ENCODE results near the gene POU2F2. TPM values are rescaled to one million over a fixed set of nuclear protein-coding genes. Genes with fewer than 3 reads are reported as not detected.

POU2F2 gene
- 15.0 TPM for polyA plus RNA-seq (2013, experiment 1 of 2; ENCODE audit: insufficient read length)
- 17.0 TPM for polyA plus RNA-seq (2013, experiment 2 of 2; ENCODE audit: insufficient read length)

DNA sequence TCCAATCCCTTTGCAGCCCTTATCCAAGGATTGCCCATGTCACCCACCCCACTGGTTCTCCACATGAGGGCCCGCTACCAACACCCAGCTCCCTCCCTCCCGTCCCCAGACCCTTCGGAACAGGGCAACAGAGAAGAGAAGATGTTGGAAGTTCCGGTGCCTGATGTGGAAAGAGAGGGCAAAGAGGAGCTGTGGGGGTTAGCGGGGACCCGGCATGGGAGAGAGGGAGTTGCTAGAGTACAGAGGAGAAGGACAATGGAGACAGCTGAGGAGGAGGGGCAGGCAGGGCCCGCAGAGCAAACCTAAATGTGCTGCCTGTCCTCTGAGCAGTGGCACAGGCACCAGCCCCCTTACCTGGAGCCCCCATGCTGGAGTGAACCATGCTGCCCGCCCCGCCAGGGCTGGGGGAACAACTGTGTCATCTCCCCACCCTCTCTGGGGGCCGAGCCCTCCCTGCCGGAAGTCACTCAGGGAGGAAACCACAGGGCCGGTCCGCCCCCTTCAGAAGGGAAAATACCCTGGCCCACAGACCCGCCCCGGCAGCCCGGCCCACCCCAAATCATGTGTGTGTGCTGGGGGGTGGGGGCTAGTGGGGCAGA lies at the start of gene POU2F2:
Gene POU2F2, minus strand, starts transcription at position 417 of the 599 bp plus-strand sequence. Its CDS starts 35 bp downstream, at position 382.
- peak; percentile 37 for DNase-seq

DNA sequence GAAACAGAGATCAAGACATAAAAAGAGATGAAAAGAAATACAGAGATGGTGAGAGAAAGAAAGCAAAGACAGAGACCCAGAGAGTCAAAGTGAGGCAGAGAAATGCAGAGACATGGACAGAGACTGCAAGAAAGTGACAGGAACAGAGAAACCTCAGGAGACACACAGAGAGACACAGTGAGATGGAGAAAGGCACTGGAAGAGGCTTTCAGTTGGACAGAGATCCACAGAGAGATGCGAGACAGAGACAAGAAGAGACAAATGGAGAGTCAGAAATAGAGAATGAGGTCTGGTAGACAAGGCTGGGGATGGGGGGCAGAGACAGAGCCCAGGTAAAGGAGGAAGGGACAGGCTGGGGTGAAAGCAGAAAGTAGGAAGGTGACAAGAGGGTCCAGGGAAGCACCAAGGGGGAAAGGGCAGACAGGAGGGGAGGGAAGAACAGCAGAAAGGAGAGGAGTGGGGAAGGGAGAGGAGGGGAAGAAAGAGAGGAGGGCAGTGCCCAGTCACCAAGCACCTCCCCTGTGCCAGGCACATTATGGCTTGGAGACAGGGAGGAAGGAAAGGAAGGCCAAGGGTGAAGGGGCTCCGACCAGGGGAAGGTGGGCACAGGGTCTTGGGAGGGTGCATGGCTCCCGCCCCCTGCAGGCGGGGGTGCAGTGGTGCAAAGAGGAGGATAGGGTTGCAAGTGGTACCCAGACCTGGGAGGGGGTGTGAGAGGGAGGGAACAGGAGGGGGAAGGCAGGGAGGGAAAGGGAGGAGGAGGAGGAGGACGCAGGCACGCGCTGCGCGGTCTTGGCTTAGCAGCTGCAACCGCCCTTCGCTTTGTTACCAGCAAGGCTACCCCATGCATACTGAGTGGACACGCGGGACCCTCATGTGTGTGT lies 46.8 kb upstream of the POU2F2 start:
- DNase-seq = no peak

DNA sequence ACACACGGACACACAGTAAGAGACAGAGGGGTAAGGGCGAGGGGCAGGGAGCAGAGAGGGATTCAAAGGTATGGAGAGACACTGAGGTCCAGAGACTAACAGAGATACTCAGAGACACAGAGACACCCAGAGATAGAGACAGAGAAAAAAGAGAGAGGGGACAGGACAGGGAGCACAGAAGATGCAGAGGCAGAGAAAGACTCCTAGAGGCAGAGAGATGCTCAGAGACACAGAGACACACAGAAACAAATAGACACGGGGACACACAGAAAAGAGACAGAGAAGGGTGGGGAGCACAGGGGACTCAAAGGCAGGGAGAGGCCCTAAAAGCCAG lies 45.4 kb upstream of the POU2F2 start:
- no peak for DNase-seq

DNA sequence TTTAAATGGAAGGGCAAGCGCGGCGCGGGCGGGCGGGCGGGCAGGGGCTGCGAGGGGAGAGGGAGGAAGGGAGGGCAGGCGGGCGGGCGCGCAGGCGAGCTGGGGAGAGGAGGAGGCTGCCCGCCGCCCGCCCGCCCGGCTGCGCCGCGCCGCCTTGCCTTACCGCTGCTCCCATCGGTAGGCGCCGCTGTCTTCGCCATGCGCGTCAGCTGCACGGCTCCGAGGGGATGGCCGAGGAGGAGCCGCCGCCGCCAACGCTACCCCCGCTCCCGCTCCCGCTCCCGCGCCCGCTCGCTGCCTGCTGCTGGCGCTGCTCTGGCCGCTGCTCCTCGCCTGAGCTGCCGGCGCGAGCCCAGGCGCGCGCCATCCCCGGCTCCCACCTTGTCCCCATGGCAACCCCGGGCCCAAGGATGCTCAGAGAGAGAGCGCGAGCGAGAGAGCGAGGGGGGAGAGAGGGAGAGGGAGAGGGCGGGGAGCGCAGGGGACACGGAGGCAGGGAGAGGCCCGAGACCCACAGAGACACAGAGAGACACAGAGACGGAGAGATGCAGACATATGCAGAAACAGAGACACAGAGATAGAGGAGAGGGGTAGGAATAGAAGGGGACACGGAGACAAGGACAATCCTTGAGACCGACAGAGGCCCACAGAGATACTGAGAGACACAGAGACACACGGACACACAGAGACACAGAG lies 44.9 kb upstream of the POU2F2 start:
- peak; percentile 80 for DNase-seq

DNA sequence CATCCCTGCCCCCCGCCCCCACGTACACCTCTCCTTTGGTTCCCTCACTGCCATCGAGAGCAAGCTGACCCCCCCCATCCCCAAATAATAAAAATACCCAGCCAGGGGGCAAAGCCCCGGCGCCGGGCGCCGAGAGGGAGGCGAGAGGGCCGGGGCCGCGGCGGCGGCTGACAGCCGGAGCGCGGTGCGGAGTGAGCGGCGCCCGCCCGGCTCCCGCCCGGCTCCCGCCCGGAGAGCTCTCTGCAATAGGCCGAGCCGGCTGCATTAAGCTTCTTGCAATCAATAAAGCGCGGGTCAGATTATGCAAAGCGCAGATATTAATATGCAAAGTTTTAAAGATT lies 44.4 kb upstream of the POU2F2 start:
- DNase-seq = no peak

DNA sequence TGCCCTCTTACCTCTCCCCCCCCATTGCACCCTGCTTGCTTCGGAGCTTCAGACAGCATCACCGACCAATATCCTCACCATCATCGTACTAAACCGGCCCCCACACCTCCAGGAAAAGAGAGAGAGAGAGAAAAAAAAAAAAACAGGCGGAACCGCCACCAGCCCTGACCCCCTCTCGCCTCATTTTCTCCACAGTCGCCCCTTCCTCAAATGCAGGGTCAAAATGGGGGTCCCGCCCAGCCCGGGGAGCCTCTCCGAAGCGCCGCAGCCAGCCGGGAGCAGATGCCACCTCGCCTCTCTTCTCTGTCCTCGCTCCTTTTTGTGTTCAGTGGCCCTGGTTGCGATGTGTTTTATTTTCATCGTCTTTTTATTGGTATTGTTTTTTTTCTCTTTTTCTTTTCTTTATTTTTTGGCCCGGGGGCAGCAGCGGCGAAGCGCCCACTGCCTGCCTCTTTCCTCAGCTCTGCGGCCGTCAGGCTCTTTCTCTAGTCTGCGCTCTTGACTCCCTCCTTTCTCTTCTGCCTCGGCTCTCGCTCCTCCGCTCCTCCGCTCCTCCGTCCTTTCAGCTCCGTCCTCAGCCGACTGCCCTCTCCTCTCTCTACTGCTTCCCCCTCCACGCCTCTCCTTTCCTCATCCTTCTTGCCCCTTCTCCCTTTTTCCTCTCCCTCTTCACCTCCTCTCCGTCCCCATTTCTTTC lies 43.9 kb upstream of the POU2F2 start:
- DNase-seq = peak; percentile 17

DNA sequence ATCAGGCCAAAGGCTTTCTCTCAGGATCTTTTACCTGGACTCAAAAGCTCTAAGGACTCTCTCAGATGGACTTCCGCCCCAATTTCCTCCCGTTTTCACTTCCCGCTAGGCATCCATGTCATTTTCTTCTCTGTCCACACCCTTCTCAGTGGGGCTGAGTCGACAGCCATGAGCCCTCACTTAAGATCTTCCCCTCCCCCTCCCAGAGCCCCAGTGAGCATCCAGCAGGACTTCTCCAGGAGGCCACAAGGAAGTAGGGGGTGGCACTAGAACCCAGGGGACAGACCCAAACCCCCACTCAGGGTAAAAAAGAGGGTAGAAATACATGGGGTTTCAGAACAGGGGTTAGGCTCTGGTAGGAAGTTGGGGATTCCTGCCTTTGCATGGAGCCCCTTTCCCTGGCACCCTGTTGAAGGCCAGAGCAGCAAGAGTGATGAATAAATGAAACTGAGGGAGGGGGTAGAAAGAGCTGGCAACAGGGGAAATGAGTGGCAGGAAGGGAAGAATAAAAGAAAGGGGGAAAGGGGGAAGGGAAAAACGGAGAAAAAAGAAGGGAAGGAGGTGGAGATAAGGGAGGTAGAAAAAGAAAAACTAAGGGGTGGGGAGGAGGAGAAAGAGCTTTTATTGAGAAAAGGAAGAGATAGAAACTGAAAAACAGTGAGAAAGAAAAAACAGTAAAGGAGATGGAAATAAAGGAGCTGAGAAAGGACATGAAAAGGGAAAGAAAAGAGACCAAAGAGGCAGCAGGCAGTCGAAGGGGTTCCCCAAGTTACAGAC lies 42.9 kb upstream of the POU2F2 start:
- no peak for DNase-seq

DNA sequence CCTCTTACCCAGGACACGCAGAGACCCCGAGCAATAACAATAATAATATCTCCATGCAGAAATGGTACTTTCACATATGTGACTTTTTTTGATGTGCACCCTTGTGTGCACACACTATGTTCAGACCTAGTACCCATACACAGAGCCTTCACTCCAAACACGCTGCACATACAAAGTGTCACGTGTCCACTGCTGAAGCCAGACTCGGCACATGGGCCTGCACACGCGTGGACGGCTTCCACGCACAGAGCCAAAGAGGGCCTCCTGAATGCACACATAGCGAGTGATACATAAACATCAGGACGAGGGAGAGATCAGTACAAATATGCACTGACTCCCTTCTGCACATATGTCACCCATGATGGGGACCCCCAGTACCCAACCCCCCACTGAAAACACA lies 41.9 kb upstream of the POU2F2 start:
- DNase-seq = no peak

DNA sequence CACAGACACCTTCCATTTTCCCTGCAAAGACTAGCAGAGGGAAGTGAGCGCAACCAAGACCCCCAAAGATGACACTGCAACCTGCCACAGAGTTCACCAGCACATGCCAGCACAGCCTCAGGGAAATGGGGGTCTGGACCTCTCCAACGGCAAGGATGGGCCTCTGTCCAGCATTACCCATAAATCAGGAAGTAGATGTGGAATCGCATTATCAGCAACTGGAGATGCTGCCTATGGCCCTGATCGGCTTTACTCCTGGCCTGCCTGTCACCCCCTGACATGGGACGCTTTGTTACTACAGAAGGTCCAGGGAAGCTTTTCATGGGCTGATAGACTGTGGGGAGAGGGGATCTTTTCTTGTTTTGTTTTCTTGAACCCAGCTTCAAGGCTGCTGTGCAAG lies 41.4 kb upstream of the POU2F2 start:
- no peak for DNase-seq

DNA sequence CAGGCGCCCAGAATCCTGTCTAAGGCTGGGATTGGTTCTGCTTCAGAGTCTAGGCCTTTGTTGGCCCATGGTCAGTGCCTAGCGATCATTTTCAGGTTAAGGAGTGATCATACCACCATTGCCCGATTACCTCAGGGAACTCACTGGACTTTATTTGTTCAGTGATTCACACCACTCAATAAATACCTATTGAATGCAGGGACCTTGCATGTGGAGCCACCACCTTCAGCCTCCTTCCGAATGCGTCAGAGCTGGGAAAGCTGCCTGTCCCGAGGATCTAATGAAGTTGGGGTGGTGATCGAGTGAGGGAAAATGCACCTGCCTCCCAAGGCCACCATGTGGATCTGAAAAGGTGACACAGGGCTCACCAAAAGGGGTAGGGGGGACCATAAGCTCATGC lies 40.0 kb upstream of the POU2F2 start:
- no peak for DNase-seq

DNA sequence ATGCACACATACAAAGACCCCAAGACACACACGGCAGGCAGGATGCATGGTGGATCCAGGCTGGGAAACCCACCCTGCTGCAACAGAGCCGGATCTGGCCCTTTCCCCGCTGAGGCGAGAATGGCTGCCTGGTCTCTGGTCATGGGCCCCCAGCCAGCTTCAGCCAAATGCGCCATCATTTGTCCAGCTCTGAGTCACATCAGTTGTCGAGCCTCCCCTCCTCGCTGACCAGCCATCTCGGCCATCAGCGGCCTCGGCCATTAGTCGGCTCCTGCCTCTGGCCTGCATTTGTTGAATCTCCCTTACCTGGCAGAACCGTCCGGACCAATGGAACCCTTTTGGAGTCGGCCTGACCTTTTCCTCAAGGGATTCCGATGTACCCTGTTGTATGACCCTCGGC lies 38.5 kb upstream of the POU2F2 start:
- DNase-seq = no peak

DNA sequence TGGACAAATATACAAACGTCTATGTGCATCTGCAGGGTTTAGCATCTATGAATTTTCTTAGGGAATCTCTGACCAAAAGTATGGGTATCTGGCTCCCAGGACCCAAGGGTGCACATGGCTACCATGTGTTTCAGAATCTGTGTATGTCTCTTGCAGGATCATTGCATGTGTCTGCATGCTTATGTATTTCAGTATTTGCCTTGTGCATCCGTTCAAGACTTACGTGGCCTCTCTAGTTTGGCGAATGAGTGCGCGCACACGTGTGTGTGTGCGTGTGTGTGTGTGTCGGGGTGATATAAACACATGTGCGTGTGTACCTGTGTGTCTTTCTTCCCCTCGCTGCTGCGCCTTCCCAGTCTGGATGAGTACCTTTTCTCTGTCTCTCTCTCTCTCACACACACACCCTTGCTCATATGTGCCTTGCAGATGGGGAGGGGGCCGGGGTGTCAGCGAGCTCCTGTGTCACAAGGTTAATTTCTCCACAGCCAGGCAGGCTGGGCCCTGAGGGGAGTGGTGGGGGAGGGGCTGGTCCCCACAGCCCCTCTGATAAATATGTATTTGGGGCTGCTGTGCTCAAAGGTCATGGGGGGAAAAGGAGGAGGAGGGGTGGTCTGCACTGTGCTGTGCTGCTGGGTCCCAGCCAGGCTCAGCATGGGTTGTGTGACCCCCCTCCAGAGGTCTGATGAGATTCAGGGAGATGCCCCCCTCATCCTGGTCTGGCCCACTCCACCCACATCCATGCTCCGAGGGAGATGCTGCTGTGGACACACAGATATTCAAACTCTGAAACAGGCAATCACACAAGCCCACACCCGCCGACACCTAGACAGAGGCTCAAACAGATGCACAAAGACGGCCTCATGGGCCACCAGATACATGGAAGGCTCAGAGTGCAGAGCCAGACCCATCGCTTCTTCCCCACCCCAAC lies 37.5 kb upstream of the POU2F2 start:
- no peak for DNase-seq

DNA sequence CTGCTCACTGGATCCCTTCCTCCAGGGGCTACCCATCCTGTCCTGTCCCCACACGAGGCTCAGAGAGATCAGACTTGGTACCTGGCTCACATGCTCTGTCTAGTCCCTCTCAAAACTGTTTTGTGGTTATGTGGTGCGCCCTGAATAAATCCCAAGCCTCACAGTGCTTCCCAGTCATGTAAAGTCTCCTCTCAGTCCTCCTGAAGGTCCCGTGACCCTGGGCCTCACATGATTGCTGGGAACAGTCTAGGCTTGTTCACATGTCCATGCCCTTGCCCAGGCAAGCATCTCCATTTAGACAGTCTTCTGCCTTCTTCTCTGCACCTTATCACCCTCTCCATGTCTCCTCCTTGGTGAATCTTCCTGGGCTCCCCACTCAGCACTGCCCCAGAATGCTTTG lies 36.0 kb upstream of the POU2F2 start:
- no peak for DNase-seq

DNA sequence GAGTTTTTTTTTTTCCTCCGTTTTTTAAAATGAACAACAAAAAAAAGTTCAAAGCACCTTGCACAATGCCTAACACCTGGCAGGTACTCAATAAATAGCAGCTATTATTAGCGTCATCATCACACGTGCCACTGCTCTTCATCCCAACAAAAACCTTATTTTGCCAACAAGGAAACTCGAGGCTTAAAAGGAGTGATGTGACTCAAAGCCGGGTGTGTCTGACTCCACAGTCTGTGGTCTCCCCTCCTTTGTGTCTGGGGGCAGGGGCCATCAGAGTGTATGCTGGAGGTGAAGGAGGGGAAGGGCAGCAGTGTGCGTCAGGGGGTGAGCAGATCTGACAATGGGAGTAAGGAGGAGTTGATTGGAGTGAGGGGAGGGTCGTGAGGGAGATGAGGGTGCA lies 34.1 kb upstream of the POU2F2 start:
- DNase-seq = no peak

DNA sequence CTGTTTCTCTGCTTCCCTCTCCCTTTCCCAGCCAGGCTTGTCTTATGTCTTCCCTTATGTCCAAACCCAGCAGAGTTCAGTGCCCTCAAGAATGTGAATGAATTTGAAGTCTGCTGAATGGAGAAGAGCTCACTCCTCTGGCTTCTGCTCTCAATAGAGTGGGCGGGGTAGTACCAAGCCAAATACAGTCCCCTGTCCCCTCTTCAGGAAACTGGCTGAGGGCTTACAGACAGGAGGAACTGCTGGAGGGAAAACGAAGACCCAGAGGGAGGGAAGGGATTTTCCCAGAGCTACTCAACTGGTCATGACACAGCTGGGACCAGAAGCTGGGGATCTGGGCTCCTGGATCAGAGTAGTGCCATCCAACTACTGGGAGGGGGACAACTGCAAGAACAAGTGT lies 32.9 kb upstream of the POU2F2 start:
- no peak for DNase-seq

DNA sequence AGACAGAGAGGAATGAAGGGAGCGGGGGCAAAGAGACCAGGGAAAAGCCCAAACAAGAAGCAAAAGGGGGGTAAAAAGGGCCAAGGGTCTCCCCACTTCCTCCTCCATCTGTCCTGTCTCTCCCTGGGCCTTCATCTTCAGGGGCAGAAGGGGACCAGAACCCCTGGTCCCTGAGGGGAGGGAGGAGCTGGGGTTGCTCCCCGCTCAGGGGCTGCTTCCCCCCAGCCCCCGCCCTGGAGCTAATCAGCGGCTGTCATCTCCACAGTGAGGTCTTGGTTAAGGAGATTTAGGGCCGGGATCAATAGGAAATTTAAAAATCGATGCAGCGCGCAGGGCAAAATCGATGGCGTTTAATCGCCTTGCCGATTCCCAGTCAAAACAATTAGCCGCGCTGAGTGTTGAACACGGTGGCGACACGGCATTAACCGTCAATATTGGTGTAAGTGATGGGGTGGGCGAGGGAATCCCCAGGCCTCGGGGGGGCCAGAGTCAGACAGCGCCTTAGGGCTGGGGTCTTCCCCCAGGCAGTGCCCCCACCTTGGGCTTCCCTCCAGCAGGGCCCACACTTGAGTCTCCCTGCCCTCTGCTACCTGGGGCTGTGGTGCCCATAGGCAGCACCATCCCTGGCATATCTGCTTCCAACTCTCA lies 29.5 kb upstream of the POU2F2 start:
- DNase-seq = no peak

DNA sequence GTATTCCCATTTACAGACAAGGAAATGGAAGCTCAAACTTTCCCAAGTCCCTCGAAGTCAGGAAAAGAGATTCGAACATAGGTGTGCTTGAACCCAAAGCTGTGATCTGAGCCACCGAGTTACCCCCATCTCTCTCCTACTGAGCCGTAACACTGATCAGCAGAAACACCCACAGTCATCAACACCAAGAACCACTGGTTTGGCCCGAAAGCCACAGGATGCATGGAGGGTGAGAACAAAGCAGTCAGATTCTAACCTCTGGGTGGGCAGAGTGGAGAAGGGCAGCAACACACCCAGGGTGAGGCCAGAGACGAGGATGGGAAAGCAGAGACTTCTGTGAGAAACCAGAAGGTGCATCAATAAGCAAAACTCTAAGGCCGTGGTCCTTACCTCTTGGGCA lies 27.7 kb upstream of the POU2F2 start:
- no peak for DNase-seq

DNA sequence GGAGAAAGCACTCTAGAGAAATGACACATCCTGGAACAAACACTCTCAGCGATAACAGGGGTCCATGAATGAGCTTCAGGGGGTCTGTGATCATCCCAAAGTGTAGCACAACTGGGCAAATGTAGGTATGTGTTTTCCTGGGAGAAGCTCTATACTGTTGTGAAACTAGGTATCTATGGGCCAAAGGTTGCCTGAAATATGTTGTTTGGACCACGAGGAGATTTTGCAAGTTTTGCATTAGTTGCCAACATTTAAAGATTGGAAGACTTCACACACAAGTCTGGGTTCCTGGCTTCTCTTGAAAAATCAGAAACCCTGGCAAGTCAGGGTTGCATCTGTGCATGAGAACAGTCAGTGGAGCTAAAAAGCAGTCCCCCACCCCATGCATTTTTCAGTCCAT lies 26.7 kb upstream of the POU2F2 start:
- no peak for DNase-seq

DNA sequence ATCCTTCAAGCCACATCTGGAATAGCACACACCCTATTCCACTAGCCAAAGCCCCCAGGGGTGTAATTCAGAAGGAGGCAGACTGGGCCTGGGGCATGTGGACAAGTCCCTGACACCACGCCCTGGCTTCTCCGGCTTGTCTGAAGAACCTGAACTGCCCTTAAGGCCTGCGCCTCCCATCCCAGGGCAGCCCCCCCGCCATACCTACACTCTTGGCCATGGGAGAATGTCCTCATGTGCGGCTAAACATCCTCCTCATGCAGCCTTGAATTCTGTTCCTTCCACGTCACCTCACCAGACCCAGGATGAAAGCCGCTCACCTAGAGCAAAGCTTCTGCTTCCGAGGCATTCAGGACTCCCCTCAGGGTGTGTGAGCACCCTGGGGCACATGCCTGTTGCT lies 24.3 kb upstream of the POU2F2 start:
- no peak for DNase-seq

DNA sequence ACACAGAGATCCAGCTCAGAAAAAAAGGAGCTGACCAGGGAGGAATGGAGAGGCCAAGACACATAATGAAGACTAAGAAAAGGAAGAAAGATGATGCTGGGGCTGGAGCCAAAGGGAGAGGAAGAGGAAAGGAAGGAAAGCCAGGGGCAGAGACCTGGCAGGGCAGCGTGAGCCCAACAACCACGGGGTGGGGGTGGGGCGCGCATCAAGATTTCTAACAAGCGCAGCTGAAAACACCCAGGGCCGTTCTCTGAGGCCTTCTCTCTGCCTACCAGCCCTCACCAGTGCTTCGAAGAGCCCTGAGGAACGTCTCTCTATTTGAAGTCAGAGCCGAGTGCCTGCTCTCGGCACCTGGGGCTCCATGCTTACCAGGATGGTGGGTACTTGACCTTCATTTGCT lies 23.6 kb upstream of the POU2F2 start:
- DNase-seq = no peak

Data from fibroblast of skin of abdomen (primary cell).